SJCRH30 (cell line): Measurements from ENCODE around the gene VAT1L. TPM values are rescaled to one million over a fixed set of nuclear protein-coding genes. Genes with fewer than 3 reads are reported as not detected.

Source experiments
- DNase-seq, 2 experiments: peaks; one replicate each; pipeline ENCODE4 v3.0.0-alpha.2; 2015 to 2020
- H3K27ac ChIP-seq: fragments of 250-450 bp; sonication (Bioruptor Pico); 2 replicates; pipeline ENCODE4 v1.5.1; 2020; ENCODE audit warnings: mild to moderate bottlenecking, moderate library complexity
- H3K27me3 ChIP-seq: fragments of 250-450 bp; sonication (Bioruptor Pico); 2 replicates; pipeline ENCODE4 v1.5.1; 2020; ENCODE audit warnings: mild to moderate bottlenecking, moderate library complexity
- H3K36me3 ChIP-seq: fragments of 250-450 bp; sonication (Bioruptor Pico); 2 replicates; pipeline ENCODE4 v1.5.1; 2020; ENCODE audit warnings: mild to moderate bottlenecking, moderate library complexity
- H3K4me1 ChIP-seq: fragments of 250-450 bp; sonication (Bioruptor Pico); 2 replicates; pipeline ENCODE4 v1.5.1; 2020; ENCODE audit warnings: mild to moderate bottlenecking, moderate library complexity
- H3K4me3 ChIP-seq: fragments of 250-450 bp; sonication (Bioruptor Pico); 2 replicates; pipeline ENCODE4 v1.5.1; 2020; ENCODE audit warnings: mild to moderate bottlenecking, moderate library complexity
- H3K9me3 ChIP-seq: fragments of 250-450 bp; sonication (Bioruptor Pico); replicated peaks from 2 replicates; pipeline ENCODE4 v1.5.1; 2020; ENCODE audit warnings: mild to moderate bottlenecking, moderate library complexity
- total RNA-seq: library from RNA; depleted of rRNA; stranded (reverse); fragments of >200 nt; shearing (Covaris generic); gene quantifications from 2 replicates; pipeline ENCODE4 v1.2.3, GENCODE V29; 2014; rRNA removed

VAT1L gene
- total RNA-seq, 1 experiment from 2014 or later, result not detected

- DNase-seq, result peak; percentile 80 to 83
- no peaks in the 10 kb centered on the region for H3K9me3 ChIP-seq
- H3K36me3 ChIP-seq, result no peaks in the 10 kb centered on the region
- no peaks in the 10 kb centered on the region for H3K27me3 ChIP-seq
- no peak overlapping the region for H3K27ac ChIP-seq
- no peaks in the 10 kb centered on the region for H3K4me1 ChIP-seq
- no peak overlapping the region for H3K4me3 ChIP-seq
Measured at GRCh38 chr16:78002915-78003538, 214.7 kb downstream of the VAT1L start.

- Histone ChIP-seq H3K27me3 (no peaks in the 10 kb centered on the region), H3K4me1 (no peaks in the 10 kb centered on the region), H3K4me3 (no peak overlapping the region), H3K9me3 (no peaks in the 10 kb centered on the region), H3K36me3 (no peaks in the 10 kb centered on the region), H3K27ac (no peak overlapping the region)
- no peak for DNase-seq
Measured at GRCh38 chr16:78004517-78004916, 216.2 kb downstream of the VAT1L start.

GRCh38 chr16:78005881-78006280, 217.5 kb downstream of the VAT1L start:
- peak; percentile 5 to 40 for DNase-seq
- Histone ChIP-seq H3K27me3 (no peaks in the 10 kb centered on the region), H3K9me3 (no peaks in the 10 kb centered on the region), H3K27ac (no peak overlapping the region), H3K4me1 (no peaks in the 10 kb centered on the region), H3K36me3 (no peaks in the 10 kb centered on the region), H3K4me3 (no peak overlapping the region)

GRCh38 chr16:78007121-78007520, 218.8 kb downstream of the VAT1L start:
- Histone ChIP-seq H3K27me3 (no peaks in the 10 kb centered on the region), H3K4me3 (no peak overlapping the region), H3K27ac (no peak overlapping the region), H3K36me3 (no peaks in the 10 kb centered on the region), H3K9me3 (no peaks in the 10 kb centered on the region), H3K4me1 (no peaks in the 10 kb centered on the region)
- no peak for DNase-seq

- Histone ChIP-seq H3K4me1 (no peaks in the 10 kb centered on the region), H3K4me3 (no peak within 1 kb of the TSS), H3K27me3 (no peaks in the 10 kb centered on the region), H3K27ac (no peak within 1 kb of the TSS), H3K36me3 (no peaks in the 10 kb centered on the region), H3K9me3 (no peaks in the 10 kb centered on the region)
- DNase-seq, result no peak
Measured at GRCh38 chr16:78022347-78023060, 234.1 kb downstream of the VAT1L start, which contains the start of gene CLEC3A. TSS of gene CLEC3A (plus strand) at chr16:78022548. CDS start at chr16:78022627, 79 bp downstream.

GRCh38 chr16:78024159-78024558, 235.8 kb downstream of the VAT1L start:
- no peak for DNase-seq
- Histone ChIP-seq H3K4me1 (no peaks in the 10 kb centered on the region), H3K4me3 (no peak overlapping the region), H3K9me3 (no peaks in the 10 kb centered on the region), H3K27me3 (no peaks in the 10 kb centered on the region), H3K36me3 (no peaks in the 10 kb centered on the region), H3K27ac (no peak overlapping the region)

GRCh38 chr16:78025631-78026030, 237.3 kb downstream of the VAT1L start:
- H3K27ac ChIP-seq, result no peak overlapping the region
- H3K36me3 ChIP-seq, result no peaks in the 10 kb centered on the region
- no peak overlapping the region for H3K4me3 ChIP-seq
- H3K9me3 ChIP-seq, result no peaks in the 10 kb centered on the region
- H3K27me3 ChIP-seq, result no peaks in the 10 kb centered on the region
- no peak for DNase-seq
- no peaks in the 10 kb centered on the region for H3K4me1 ChIP-seq

GRCh38 chr16:78028018-78028417, 239.7 kb downstream of the VAT1L start:
- Histone ChIP-seq H3K9me3 (no peaks in the 10 kb centered on the region), H3K27me3 (no peaks in the 10 kb centered on the region), H3K4me3 (no peak overlapping the region), H3K36me3 (no peaks in the 10 kb centered on the region), H3K27ac (no peak overlapping the region), H3K4me1 (no peaks in the 10 kb centered on the region)
- DNase-seq, result no peak

Other genes with a start within 250 kb of the VAT1L start
- not detected in 2 replicates for gene NUDT7, start 66.0 kb upstream of the VAT1L start, total RNA-seq
- gene CLEC3A, start 234.0 kb downstream of the VAT1L start, total RNA-seq, result not detected in 2 replicates